Lung (tissue), 12 donors: ENCODE measurements around the gene CDK15. TPM values are rescaled to one million over a fixed set of nuclear protein-coding genes. Genes with fewer than 3 reads are reported as not detected.

Experiments
- ATAC-seq: fragments of 200-7000 bp; cut with Tn5 transposase; one replicate; pipeline ENCODE4 v1.9.1; 2020; ENCODE audit warnings: moderate number of reproducible peaks; ENCODE audit not compliant: insufficient read depth, low FRiP score
- DNase-seq, 3 donors: peaks; one replicate each; pipeline ENCODE4 v3.0.0-alpha.2; 2013 to 2017
- H3K27ac ChIP-seq, 2 donors: one replicate each; pipeline ENCODE4 v1.5.1; 2013; ENCODE audit warnings: mild to moderate bottlenecking in 2 of 2, moderate library complexity in 2 of 2, control low read depth in 1 of 2, inconsistent platforms in 1 of 2, low read depth in 1 of 2, low read length in 1 of 2
- H3K27me3 ChIP-seq, 3 donors: one replicate each; pipeline ENCODE4 v1.5.1; 2013; ENCODE audit warnings: low read length in 2 of 3; ENCODE audit not compliant: control insufficient read depth in 3 of 3, insufficient read depth in 3 of 3
- H3K36me3 ChIP-seq, 4 donors: one replicate each; pipeline ENCODE4 v1.5.1; 2013; ENCODE audit warnings: low read length in 4 of 4, mild to moderate bottlenecking in 1 of 4, moderate library complexity in 1 of 4; ENCODE audit not compliant: control insufficient read depth in 4 of 4, insufficient read depth in 4 of 4
- H3K4me1 ChIP-seq, 5 donors: one replicate each; pipeline ENCODE4 v1.5.1; 2013; ENCODE audit warnings: low read length in 5 of 5, mild to moderate bottlenecking in 2 of 5, moderate library complexity in 1 of 5; ENCODE audit not compliant: control insufficient read depth in 5 of 5, insufficient read depth in 5 of 5
- H3K4me3 ChIP-seq: one replicate; pipeline ENCODE4 v1.5.1; 2013; ENCODE audit warnings: mild to moderate bottlenecking, control low read depth, moderate library complexity
- H3K9ac ChIP-seq, 2 donors: one replicate each; pipeline ENCODE4 v1.5.1; 2013; ENCODE audit warnings: low read length in 2 of 2, control low read depth in 1 of 2; ENCODE audit not compliant: insufficient read depth in 1 of 2
- H3K9me3 ChIP-seq, 4 donors: one replicate each; pipeline ENCODE4 v1.5.1; 2013; ENCODE audit warnings: low read length in 3 of 4, mild to moderate bottlenecking in 1 of 4, moderate library complexity in 1 of 4; ENCODE audit not compliant: control insufficient read depth in 4 of 4, insufficient read depth in 3 of 4
- CTCF ChIP-seq: IDR thresholded peaks from 2 replicates; pipeline ENCODE4 v1.5.1; 2012; ENCODE audit warnings: mild to moderate bottlenecking; ENCODE audit errors: control extremely low read depth, extremely low read depth
- WGBS, 2 donors: extraction: QIAGEN DNeasy Blood & Tissue Kit; methylation state at CpG; one replicate each; pipeline ENCODE4 v1.1.7; 2013; 5-methylcytosine and 5-hydroxymethylcytosine counted together
- polyA plus RNA-seq, 2 donors: library from polyadenylated mRNA; stranded (reverse); fragments of 200-250 nt; gene quantifications; one replicate each; pipeline ENCODE4 v1.2.1, GENCODE V29; 2013
- total RNA-seq, 2 donors: library from RNA; depleted of rRNA in 1 of 2; stranded (reverse); fragments of >200 nt in 1 of 2; gene quantifications; one replicate each; pipeline ENCODE4 v1.2.1, GENCODE V29; 2014 to 2021
- donor health status: control.
- donor health status: control.
- donor health status: Bipolar disorder and iron deficiency.
- donor health status: healthy.
- donor health status: DM: yes; HTN: yes; CAD: no.

The CDK15 gene
- total and polyA plus RNA-seq, 4 donors, result 0.07 to 2.3 (median 0.12) TPM

GRCh38 chr2:201866643-201867473, 60.5 kb downstream of the CDK15 start:
- peak in 2 of 3 donors; percentile 13 to 51 for DNase-seq
- no peak overlapping the region for H3K27ac ChIP-seq
- TF ChIP-seq CTCF, result no peak
- H3K4me3 ChIP-seq, result no peak overlapping the region
- H3K27me3 ChIP-seq, result no peaks in the 10 kb centered on the region
- WGBS, 2 donors, result 70 to 71% methylated on average over 5 of the region's 5 CpGs
- H3K36me3 ChIP-seq, result no peaks in the 10 kb centered on the region
- no peak for ATAC-seq
- H3K9me3 ChIP-seq, result no peaks in the 10 kb centered on the region
- no peak overlapping the region for H3K9ac ChIP-seq
- peaks cover 0 to 11% (median 0%) of the 10 kb centered on the region in 5 donors for H3K4me1 ChIP-seq

GRCh38 chr2:201871471-201871870, 65.1 kb downstream of the CDK15 start:
- 94 to 98% methylated on average over 5 of the region's 5 CpGs for WGBS, 2 donors
- no peaks in the 10 kb centered on the region for H3K36me3 ChIP-seq
- H3K4me1 ChIP-seq, result peaks cover 0 to 6% (median 0%) of the 10 kb centered on the region in 5 donors
- no peak overlapping the region for H3K9ac ChIP-seq
- H3K9me3 ChIP-seq, result no peaks in the 10 kb centered on the region
- DNase-seq (no peak), ATAC-seq (no peak)
- no peak overlapping the region for H3K4me3 ChIP-seq
- no peak overlapping the region for H3K27ac ChIP-seq
- no peak for TF ChIP-seq CTCF
- no peaks in the 10 kb centered on the region for H3K27me3 ChIP-seq

DNA sequence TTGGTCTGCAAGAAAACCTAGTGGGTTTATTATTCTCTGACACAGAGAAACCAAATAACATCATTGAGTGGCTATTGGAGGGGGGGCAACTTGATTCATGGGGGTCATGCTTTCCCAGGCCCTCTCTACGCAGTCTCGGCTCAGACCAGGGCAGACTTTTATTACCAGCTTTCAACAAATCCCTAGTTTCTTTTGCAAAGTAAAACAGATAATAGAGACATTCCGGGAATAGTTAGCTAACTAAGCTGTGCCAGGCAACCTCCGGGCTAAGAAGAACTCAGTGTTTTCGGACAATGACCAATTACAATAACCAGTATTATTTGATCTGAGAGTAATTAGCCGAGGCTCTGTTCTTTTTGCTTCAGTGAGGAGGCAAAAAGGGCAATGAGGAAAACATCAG, 66.3 kb downstream of the CDK15 start:
- H3K4me1 ChIP-seq, result no peaks in the 10 kb centered on the region
- no peak overlapping the region for H3K9ac ChIP-seq
- no peak for TF ChIP-seq CTCF
- no peak overlapping the region for H3K4me3 ChIP-seq
- H3K27me3 ChIP-seq, result no peaks in the 10 kb centered on the region
- no peak overlapping the region for H3K27ac ChIP-seq
- no peaks in the 10 kb centered on the region for H3K36me3 ChIP-seq
- DNase-seq (no peak), ATAC-seq (no peak)
- H3K9me3 ChIP-seq, result no peaks in the 10 kb centered on the region
- WGBS, 2 donors, result 82 to 89% methylated on average over 6 of the region's 6 CpGs
